Endothelial cell of umbilical vein (primary cell): Measurements from ENCODE around the gene NRCAM. TPM values are rescaled to one million over a fixed set of nuclear protein-coding genes. Genes with fewer than 3 reads are reported as not detected.
"Not testable (repeated sequence)": the region's sequence is repeated elsewhere in the genome, so short reads cannot be mapped to it uniquely, and the experiment has no call there.

Experiments
- BruUV-seq: library from RNA; stranded (reverse); fragments of 400-500 nt; replicated peaks from 2 replicates; lab custom pipeline; 2021; lab: Mats Ljungman, UMichigan
- CTCF ChIA-PET: fragments of 300-600, 350-600 bp; sonication (Branson Sonifier 250); formaldehyde crosslinking; loops from one replicate; lab custom pipeline; 2021; ENCODE audit warnings: antibody characterized with exemption, inconsistent platforms; lab: Charles Lee
- POLR2A ChIA-PET: fragments of 300-600, 350-600 bp; sonication (Branson Sonifier 250); formaldehyde crosslinking; loops from one replicate; lab custom pipeline; 2021; ENCODE audit warnings: antibody characterized with exemption, inconsistent platforms; lab: Charles Lee
- DNase-seq: peaks from one replicate; pipeline ENCODE4 v3.0.0-alpha.2; 2011; ENCODE audit warnings: low read depth, low spot score
- FAIRE-seq: peaks from 2 replicates; lab custom pipeline; 2011; peaks lifted over from hg19 to GRCh38; lab: Jason Lieb, UNC
- H2AFZ ChIP-seq: 2 replicates; pipeline ENCODE4 v1.6.0; 2012; ENCODE audit warnings: low read depth, low read length, control low read depth, inconsistent platforms
- H3K27ac ChIP-seq: 2 replicates; pipeline ENCODE4 v1.5.1; 2011; ENCODE audit warnings: low read depth, mild to moderate bottlenecking, control low read depth, low read length, moderate library complexity; ENCODE audit not compliant: insufficient read depth
- H3K27me3 ChIP-seq, 2 experiments: 2 replicates each; pipeline versions ENCODE4 v1.6.0 to v1.6.1; 2011; ENCODE audit warnings: low read length in 2 of 2, mixed read lengths in 1 of 2; ENCODE audit not compliant: control insufficient read depth in 2 of 2, insufficient read depth in 2 of 2
- H3K36me3 ChIP-seq, 2 experiments: 2 replicates in 1 of 2; 3 replicates in 1 of 2; pipeline ENCODE4 v1.5.1; 2011; ENCODE audit warnings: low read length in 2 of 2, mild to moderate bottlenecking in 1 of 2, moderate library complexity in 1 of 2; ENCODE audit not compliant: control insufficient read depth in 2 of 2, insufficient read depth in 2 of 2; ENCODE audit errors: extremely low read depth in 1 of 2
- H3K4me1 ChIP-seq: 3 replicates; pipeline ENCODE4 v1.5.1; 2011; ENCODE audit warnings: mild to moderate bottlenecking, low read length; ENCODE audit not compliant: control insufficient read depth, insufficient read depth; ENCODE audit errors: extremely low read depth
- H3K4me2 ChIP-seq: 2 replicates; pipeline ENCODE4 v1.6.1; 2011; ENCODE audit warnings: low read length, control low read depth, mixed read lengths; ENCODE audit not compliant: insufficient read depth
- H3K4me3 ChIP-seq, 3 experiments: fragments of 200-600 bp in 1 of 3; sonication (generic), shearing (Covaris generic) in 1 of 3; replicated peaks in 1 of 3; 2 replicates each; pipeline ENCODE4 v1.5.1; 2011 to 2016; ENCODE audit warnings: control low read depth in 3 of 3, low read length in 3 of 3, mild to moderate bottlenecking in 2 of 3, inconsistent platforms in 1 of 3, low read depth in 1 of 3, moderate library complexity in 1 of 3; ENCODE audit not compliant: insufficient read depth in 1 of 3
- H3K79me2 ChIP-seq: 2 replicates; pipeline ENCODE4 v1.6.0; 2012; ENCODE audit warnings: low read length, inconsistent platforms; ENCODE audit not compliant: control insufficient read depth, insufficient read depth
- H3K9ac ChIP-seq: replicated peaks from 2 replicates; pipeline ENCODE3; 2011; ENCODE audit warnings: low read length, control low read depth; ENCODE audit not compliant: insufficient read depth; ENCODE audit errors: extremely low read depth
- H3K9me1 ChIP-seq: replicated peaks from 3 replicates; pipeline ENCODE4 v1.6.0; 2011; ENCODE audit warnings: mild to moderate bottlenecking, low read length; ENCODE audit not compliant: control insufficient read depth, insufficient read depth; ENCODE audit errors: extremely low read depth
- H3K9me3 ChIP-seq: replicated peaks from 2 replicates; pipeline ENCODE4 v1.5.1; 2012; ENCODE audit warnings: low read length, inconsistent platforms; ENCODE audit not compliant: control insufficient read depth, insufficient read depth
- H4K20me1 ChIP-seq: replicated peaks from 2 replicates; pipeline ENCODE3; 2011; ENCODE audit warnings: mild to moderate bottlenecking, low read length; ENCODE audit not compliant: control insufficient read depth, insufficient read depth; ENCODE audit errors: extremely low read depth
- CTCF ChIP-seq, 2 donors: IDR thresholded peaks; 1 replicate in 1 of 2; 2 replicates in 1 of 2; pipeline ENCODE4 v1.5.1; 2011; ENCODE audit warnings: low read length in 2 of 2, mild to moderate bottlenecking in 2 of 2, moderate library complexity in 2 of 2, control low read depth in 1 of 2, inconsistent platforms in 1 of 2, low read depth in 1 of 2; ENCODE audit not compliant: insufficient read depth in 1 of 2; ENCODE audit errors: extremely low read depth in 1 of 2
- EZH2 ChIP-seq: IDR thresholded peaks from 2 replicates; pipeline ENCODE4 v1.6.1; 2012; ENCODE audit warnings: borderline replicate concordance, low read depth, mild to moderate bottlenecking, moderate library complexity, low read length, inconsistent platforms; ENCODE audit not compliant: severe bottlenecking
- FOS ChIP-seq: IDR thresholded peaks from 2 replicates; pipeline ENCODE4 v1.6.1; 2011; ENCODE audit warnings: mild to moderate bottlenecking, low read length, moderate library complexity, borderline replicate concordance; ENCODE audit not compliant: insufficient read depth
- GATA2 ChIP-seq: IDR thresholded peaks from 2 replicates; pipeline ENCODE4 v1.7.0; 2011; ENCODE audit warnings: low read depth, mild to moderate bottlenecking, moderate library complexity, mixed read lengths, low read length; ENCODE audit not compliant: insufficient read length, insufficient read depth
- JUN ChIP-seq: IDR thresholded peaks from 2 replicates; pipeline ENCODE4 v1.6.1; 2011; ENCODE audit warnings: borderline replicate concordance, low read depth; ENCODE audit not compliant: insufficient read length, insufficient read depth
- MYC ChIP-seq: IDR thresholded peaks from one replicate; pipeline ENCODE4 v1.6.1; 2011; ENCODE audit warnings: mild to moderate bottlenecking, low read depth, low read length
- POLR2A ChIP-seq: IDR thresholded peaks from 2 replicates; pipeline ENCODE4 v1.6.1; 2012; ENCODE audit warnings: low read depth, mild to moderate bottlenecking, control low read depth, low read length
- POLR2AphosphoS5 ChIP-seq: IDR thresholded peaks from 2 replicates; pipeline ENCODE4 v1.6.1; 2012; ENCODE audit warnings: low read depth, mild to moderate bottlenecking, control low read depth, low read length, moderate library complexity; ENCODE audit not compliant: insufficient read depth
- dilution Hi-C: fragments of 300-500 bp; cut with MboI; formaldehyde crosslinking; loops from one replicate; pipeline ENCODE4 v1.15.0; 2019; ENCODE audit warnings: low sequenced_read_pairs; ENCODE audit not compliant: extremely low pct_ligation_motif_present
- intact Hi-C: fragments of 100-400 bp; cut with micrococcal nuclease; formaldehyde crosslinking; loops from one replicate; pipeline ENCODE4 v1.10.0; 2022
- polyA plus RNA-seq, 4 experiments: library from polyadenylated mRNA; depleted of rRNA in 3 of 4; stranded (reverse) in 3 of 4; unstranded in 1 of 4; fragments of >200 nt; gene quantifications; 2 replicates each; pipeline versions ENCODE4 v1.2.1 to v1.2.3, GENCODE V29; 2011 to 2012; ENCODE audit warnings: missing spikeins in 1 of 4
- total RNA-seq: library from RNA; stranded (reverse); gene quantifications from 2 replicates; pipeline ENCODE4 v1.2.3, GENCODE V29; 2021
- TF ChIP-seq, protein P1 (sequence below): IDR thresholded peaks from 2 replicates; pipeline ENCODE4 v1.6.1; 2011; ENCODE audit not compliant: insufficient read depth, insufficient read length

The NRCAM gene
- total and polyA plus RNA-seq, 2 donors (not counting 3 experiments of a cell fraction or from before 2014, with no cell fraction given): 26.0 to 47.6 TPM

DNA sequence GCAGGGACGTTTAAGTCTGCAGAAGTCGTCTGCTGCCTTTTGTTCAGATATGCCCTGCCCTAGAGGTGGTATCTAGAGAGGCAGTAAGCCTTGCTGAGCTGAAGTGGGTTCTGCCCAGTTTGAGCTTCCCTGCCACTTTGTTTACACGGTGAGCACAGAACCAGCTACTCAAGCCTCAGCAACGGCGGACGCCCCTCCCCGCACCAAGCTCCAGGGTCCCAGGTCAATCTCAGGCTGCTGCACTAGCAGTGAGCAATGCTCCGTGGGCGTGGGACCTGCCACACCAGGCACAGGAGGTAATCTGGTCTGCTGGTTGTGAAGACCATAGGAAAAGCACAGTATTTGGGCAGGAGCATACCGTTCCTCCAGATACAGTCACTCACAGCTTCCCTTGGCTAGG is 178.0 kb downstream of the NRCAM start:
- CTCF ChIA-PET: no interaction called here
- H3K9me3 ChIP-seq: no peaks in the 10 kb centered on the region
- no TSS peak for BruUV-seq
- dilution Hi-C loops (no loop called here), intact Hi-C loops (loop anchor here (2.0 kb wide), 1 partner anchor 15 kb away; no protein-coding TSS in a partner anchor)
- H3K9ac ChIP-seq: no peak overlapping the region
- peaks cover 39% of the 10 kb centered on the region for H3K4me1 ChIP-seq
- no peaks in the 10 kb centered on the region for H3K9me1 ChIP-seq
- DNase-seq (no peak), FAIRE-seq (no peak)
- H3K4me2 ChIP-seq: no peak overlapping the region
- no peaks in the 10 kb centered on the region for H3K36me3 ChIP-seq
- H3K27me3 ChIP-seq: no peaks in the 10 kb centered on the region
- POLR2A ChIA-PET: no interaction called here
- no peak overlapping the region for H2AFZ ChIP-seq
- no peak for TF ChIP-seq CTCF (IDR thresholded peaks at IDR 0.05; ENCODE audit: extremely low read depth in 1 of 2, insufficient read depth in 1 of 2, low read depth in 1 of 2, low read length in 2 of 2)
- no peak for TF ChIP-seq EZH2
- no peak for TF ChIP-seq POLR2AphosphoS5
- TF ChIP-seq MYC: no peak
- no peak for TF ChIP-seq JUN
- no peak for TF ChIP-seq GATA2
- TF ChIP-seq, protein P1, sequence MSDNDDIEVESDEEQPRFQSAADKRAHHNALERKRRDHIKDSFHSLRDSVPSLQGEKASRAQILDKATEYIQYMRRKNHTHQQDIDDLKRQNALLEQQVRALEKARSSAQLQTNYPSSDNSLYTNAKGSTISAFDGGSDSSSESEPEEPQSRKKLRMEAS: no peak
- no peak for TF ChIP-seq FOS
- no peak for TF ChIP-seq POLR2A
- H3K79me2 ChIP-seq: peaks cover 7% of the 10 kb centered on the region
- no peaks in the 10 kb centered on the region for H4K20me1 ChIP-seq
- H3K27ac ChIP-seq: no peak overlapping the region
- no peak overlapping the region for H3K4me3 ChIP-seq

- H2AFZ ChIP-seq, H3K79me2 ChIP-seq, H3K4me2 ChIP-seq, H3K27me3 ChIP-seq, H4K20me1 ChIP-seq, H3K4me3 ChIP-seq, DNase-seq, H3K9me3 ChIP-seq, H3K9me1 ChIP-seq, H3K36me3 ChIP-seq, CTCF ChIA-PET, intact Hi-C loops, BruUV-seq, FAIRE-seq, POLR2A ChIA-PET, H3K9ac ChIP-seq, H3K4me1 ChIP-seq, H3K27ac ChIP-seq, dilution Hi-C loops: not testable (repeated sequence)
Observed at GRCh38 chr7:108274447-108274846, 181.8 kb downstream of the NRCAM start.

DNA sequence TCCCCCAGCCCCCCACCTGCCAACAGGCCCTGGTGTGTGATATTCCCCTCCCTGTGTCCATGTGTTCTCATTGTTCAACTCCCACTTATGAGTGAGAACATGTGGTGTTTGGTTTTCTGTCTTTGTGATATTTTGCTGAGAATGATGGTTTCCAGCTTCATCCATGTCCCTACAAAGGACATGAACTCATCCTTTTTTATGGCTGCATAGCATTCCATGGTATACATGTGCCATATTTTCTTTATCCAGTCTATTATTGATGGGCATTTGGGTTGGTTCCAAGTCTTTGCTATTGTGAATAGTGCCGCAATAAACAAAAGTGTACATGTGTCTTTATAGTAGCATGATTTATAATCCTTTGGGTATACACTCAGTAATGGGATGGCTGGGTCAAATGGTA is 183.3 kb downstream of the NRCAM start:
- CTCF ChIA-PET, H3K9me3 ChIP-seq, H3K9me1 ChIP-seq, dilution Hi-C loops, H4K20me1 ChIP-seq, H2AFZ ChIP-seq, H3K4me2 ChIP-seq, POLR2A ChIA-PET, H3K27ac ChIP-seq, FAIRE-seq, DNase-seq, H3K4me3 ChIP-seq, H3K36me3 ChIP-seq, BruUV-seq, H3K9ac ChIP-seq, H3K79me2 ChIP-seq, H3K27me3 ChIP-seq, H3K4me1 ChIP-seq, intact Hi-C loops: not testable (repeated sequence)
